A549 (cell line): ENCODE results near the gene OPRD1. TPM values are rescaled to one million over a fixed set of nuclear protein-coding genes. Genes with fewer than 3 reads are reported as not detected.

ENCODE experiments used
- ATAC-seq, 2 experiments: fragments of 200-7000 bp in 1 of 2; fragments of >200 bp in 1 of 2; cut with Nextera tagmentation in 1 of 2; cut with Tn5 transposase in 1 of 2; 3 replicates each; pipeline versions ENCODE4 v1.8.0 to v1.9.1; 2018 to 2020; ENCODE audit warnings: mild to moderate bottlenecking in 1 of 2, moderate library complexity in 1 of 2
- CTCF ChIA-PET: fragments of 300-600 bp; sonication (Branson Sonifier 250); formaldehyde crosslinking; extraction: SDS; loops from one replicate; lab custom pipeline; 2021; ENCODE audit warnings: antibody characterized with exemption, inconsistent platforms; lab: Yijun Ruan, JAX
- POLR2A ChIA-PET: fragments of 350-600 bp; formaldehyde crosslinking; extraction: SDS; loops from one replicate; lab custom pipeline; 2021; ENCODE audit warnings: antibody characterized with exemption, inconsistent platforms; lab: Yijun Ruan, JAX
- DNase-seq, 2 experiments: peaks; one replicate each; pipeline versions ENCODE4 v3.0.0 to v3.0.0-alpha.2; 2011 to 2016; ENCODE audit warnings: low read depth in 1 of 2, low spot score in 1 of 2
- FAIRE-seq: peaks from 2 replicates; lab custom pipeline; 2011; peaks lifted over from hg19 to GRCh38; lab: Jason Lieb, UNC
- H3K27ac ChIP-seq, 2 experiments: fragments of >200 bp; sonication (Bioruptor Twin); formaldehyde crosslinking; 3 replicates each; pipeline ENCODE4 v1.5.1; 2016 to 2017
- H3K4me1 ChIP-seq: fragments of >200 bp; sonication (Bioruptor Twin); formaldehyde crosslinking; 3 replicates; pipeline ENCODE4 v1.6.1; 2016
- H3K4me2 ChIP-seq: fragments of >200 bp; sonication (Bioruptor Twin); formaldehyde crosslinking; 3 replicates; pipeline ENCODE4 v1.6.1; 2016
- H3K4me3 ChIP-seq: fragments of >200 bp; sonication (Bioruptor Twin); formaldehyde crosslinking; 3 replicates; pipeline ENCODE4 v1.5.1; 2016
- H3K9me3 ChIP-seq: fragments of >200 bp; sonication (Bioruptor Twin); formaldehyde crosslinking; 3 replicates; pipeline ENCODE4 v1.6.1; 2016
- CBX8 ChIP-seq: fragments of 200-600 bp; sonication (generic); IDR thresholded peaks from 2 replicates; pipeline ENCODE4 v1.6.1; 2016
- CHD4 ChIP-seq: fragments of 200-600 bp; sonication (generic); IDR thresholded peaks from 2 replicates; pipeline ENCODE4 v1.6.1; 2016; ENCODE audit warnings: antibody characterized with exemption, mild to moderate bottlenecking, borderline replicate concordance
- FOSB ChIP-seq: fragments of 250-450 bp; sonication (Bioruptor Pico); IDR thresholded peaks from 2 replicates; pipeline ENCODE4 v1.5.0; 2020; ENCODE audit warnings: mild to moderate bottlenecking, moderate library complexity
- GATA3 ChIP-seq: IDR thresholded peaks from 2 replicates; pipeline ENCODE4 v1.6.1; 2012; ENCODE audit warnings: borderline replicate concordance
- HDAC2 ChIP-seq: fragments of 200-600 bp; sonication (generic); IDR thresholded peaks from 2 replicates; pipeline ENCODE4 v1.6.1; 2016
- HEYL ChIP-seq: fragments of 250-450 bp; sonication (Bioruptor Pico); IDR thresholded peaks from 2 replicates; pipeline ENCODE4 v1.8.0; 2021; ENCODE audit warnings: mild to moderate bottlenecking, moderate library complexity
- JUN ChIP-seq, 2 experiments: fragments of >200 bp; sonication (Bioruptor Twin); formaldehyde crosslinking; IDR thresholded peaks; 2 replicates in 1 of 2; 3 replicates in 1 of 2; pipeline ENCODE4 v1.6.1; 2016 to 2017
- KDM5A ChIP-seq: fragments of 200-600 bp; sonication (generic); IDR thresholded peaks from 2 replicates; pipeline ENCODE4 v1.6.1; 2016; ENCODE audit warnings: antibody characterized with exemption, mild to moderate bottlenecking
- MAFK ChIP-seq: fragments of 450-650 bp; IDR thresholded peaks from 2 replicates; pipeline ENCODE4 v1.6.1; 2014; ENCODE audit not compliant: partially characterized antibody
- MAZ ChIP-seq: fragments of 150-350 bp; IDR thresholded peaks from 2 replicates; pipeline ENCODE4 v1.6.1; 2014; ENCODE audit warnings: antibody characterized with exemption, low read depth, low read length, borderline replicate concordance
- NR3C1 ChIP-seq: fragments of >200 bp; sonication (Bioruptor Twin); formaldehyde crosslinking; IDR thresholded peaks from 3 replicates; pipeline ENCODE4 v1.6.1; 2017
- RARB ChIP-seq: fragments of 250-450 bp; sonication (Bioruptor Pico); IDR thresholded peaks from 2 replicates; pipeline ENCODE4 v1.8.0; 2021; ENCODE audit warnings: mild to moderate bottlenecking, moderate library complexity
- RFX5 ChIP-seq: fragments of 450-650 bp; IDR thresholded peaks from 2 replicates; pipeline ENCODE4 v1.7.1; 2014; ENCODE audit warnings: antibody characterized with exemption, mild to moderate bottlenecking, moderate library complexity
- RNF2 ChIP-seq: fragments of 200-600 bp; sonication (generic); IDR thresholded peaks from 2 replicates; pipeline ENCODE4 v1.6.1; 2016; ENCODE audit warnings: low read depth, mild to moderate bottlenecking, antibody characterized with exemption, moderate library complexity, borderline replicate concordance
- SMC3 ChIP-seq: fragments of >200 bp; sonication (Bioruptor Twin); formaldehyde crosslinking; IDR thresholded peaks from 3 replicates; pipeline ENCODE4 v1.6.1; 2018; ENCODE audit warnings: inconsistent platforms
- ZC3H11A ChIP-seq: fragments of 450-650 bp; IDR thresholded peaks from 2 replicates; pipeline ENCODE4 v1.6.1; 2014; ENCODE audit warnings: antibody characterized with exemption, mild to moderate bottlenecking
- ZFP36 ChIP-seq: fragments of 450-650 bp; IDR thresholded peaks from 2 replicates; pipeline ENCODE4 v1.6.1; 2014; ENCODE audit warnings: borderline replicate concordance; ENCODE audit not compliant: partially characterized antibody
- ZNF302 ChIP-seq: fragments of 250-450 bp; sonication (Bioruptor Pico); IDR thresholded peaks from 2 replicates; pipeline ENCODE4 v1.9.0; 2021; ENCODE audit warnings: inconsistent platforms, mild to moderate bottlenecking, moderate library complexity
- ZSCAN20 ChIP-seq: fragments of 250-450 bp; sonication (Bioruptor Pico); IDR thresholded peaks from 2 replicates; pipeline ENCODE4 v1.8.0; 2022; ENCODE audit warnings: mild to moderate bottlenecking, moderate library complexity
- WGBS: methylation state at CpG from one replicate; pipeline ENCODE4 v1.1.6; 2017; ENCODE audit errors: missing lambda C conversion rate; 5-methylcytosine and 5-hydroxymethylcytosine counted together
- polyA plus RNA-seq, 4 experiments: library from polyadenylated mRNA; depleted of rRNA in 3 of 4; stranded (reverse); fragments of >200 nt; fragmentation: RNase III in 1 of 4; extraction: RNeasy Plus Mini Kit Qiagen cat#74134 plus additional on column Dnase treatment in 1 of 4; gene quantifications; 2 replicates in 3 of 4; 3 replicates in 1 of 4; pipeline ENCODE4 v1.2.3, GENCODE V29; 2011 to 2017
- TF ChIP-seq, protein P1 (sequence below): fragments of 450-650 bp; IDR thresholded peaks from 2 replicates; pipeline ENCODE4 v1.6.1; 2014; ENCODE audit warnings: antibody characterized with exemption
- TF ChIP-seq, protein P2 (sequence below): fragments of 250-450 bp; sonication (Bioruptor Pico); IDR thresholded peaks from 2 replicates; pipeline ENCODE4 v1.5.0; 2020; ENCODE audit warnings: low read depth, mild to moderate bottlenecking, moderate library complexity
- TF ChIP-seq, protein P3 (sequence below): IDR thresholded peaks from 2 replicates; pipeline ENCODE4 v1.6.1; 2012
- TF ChIP-seq, protein P4 (sequence below): fragments of 200-600 bp; sonication (generic); IDR thresholded peaks from 2 replicates; pipeline ENCODE4 v1.6.1; 2016; ENCODE audit warnings: antibody characterized with exemption, mild to moderate bottlenecking, moderate library complexity
- TF ChIP-seq, protein P5 (sequence below): fragments of >200 bp; sonication (Bioruptor Twin); formaldehyde crosslinking; IDR thresholded peaks from 3 replicates; pipeline ENCODE4 v1.5.1; 2016
- TF ChIP-seq, protein P6 (sequence below): fragments of 150-350 bp; IDR thresholded peaks from 2 replicates; pipeline ENCODE4 v1.6.1; 2014; ENCODE audit warnings: low read depth, mild to moderate bottlenecking, low read length

OPRD1 gene
- polyA plus RNA-seq, 2 of the 4 experiments (the other 2 are of a cell fraction) = not detected

DNA sequence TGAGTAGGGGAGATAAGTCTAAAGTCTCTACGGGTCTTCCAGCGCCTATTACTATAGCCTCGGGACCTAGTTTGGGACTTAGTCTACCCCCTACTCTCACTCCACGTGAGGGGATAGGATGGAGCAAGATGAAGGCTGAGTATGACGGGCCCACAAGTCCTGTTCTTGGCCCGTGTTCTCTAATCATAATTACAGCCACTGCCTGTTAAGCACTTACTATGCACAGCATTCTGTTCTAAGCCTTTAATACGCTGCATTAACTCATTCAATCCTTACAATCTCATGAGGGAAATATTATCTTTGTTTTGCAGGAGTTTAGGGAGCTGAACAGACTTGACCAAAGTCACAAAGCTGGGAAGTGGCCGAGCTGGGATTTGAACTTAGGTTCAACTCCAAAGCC is 78.5 kb downstream of the OPRD1 start:
- WGBS = 93% methylated on average over 8 of the region's 8 CpGs
- no peak for FAIRE-seq
- no peak for DNase-seq
- ATAC-seq = no peak
- Histone ChIP-seq H3K4me3 (no peak overlapping the region), H3K9me3 (no peaks in the 10 kb centered on the region), H3K4me1 (peaks cover 17% of the 10 kb centered on the region), H3K4me2 (no peak overlapping the region), H3K27ac (no peak overlapping the region)
- ChIA-PET CTCF (interaction anchor here (0.6 to 9.6 kb wide), 5 partner anchors 13 to 1818 kb away, joined by 3 to 75 read pairs (median 3); partner anchors contain the start of gene EPB41), POLR2A (no interaction called here)
- no peak for TF ChIP-seq RARB (CRISPR knock-in tag)
- TF ChIP-seq CBX8 = no peak
- no peak for TF ChIP-seq ZNF302 (CRISPR knock-in tag)
- TF ChIP-seq HDAC2 = no peak
- no peak for TF ChIP-seq KDM5A
- TF ChIP-seq MAZ = no peak
- TF ChIP-seq SMC3 = no peak
- TF ChIP-seq JUN (IDR thresholded peaks at IDR 0.05) = no peak
- TF ChIP-seq RNF2 = no peak
- TF ChIP-seq GATA3 = no peak

DNA sequence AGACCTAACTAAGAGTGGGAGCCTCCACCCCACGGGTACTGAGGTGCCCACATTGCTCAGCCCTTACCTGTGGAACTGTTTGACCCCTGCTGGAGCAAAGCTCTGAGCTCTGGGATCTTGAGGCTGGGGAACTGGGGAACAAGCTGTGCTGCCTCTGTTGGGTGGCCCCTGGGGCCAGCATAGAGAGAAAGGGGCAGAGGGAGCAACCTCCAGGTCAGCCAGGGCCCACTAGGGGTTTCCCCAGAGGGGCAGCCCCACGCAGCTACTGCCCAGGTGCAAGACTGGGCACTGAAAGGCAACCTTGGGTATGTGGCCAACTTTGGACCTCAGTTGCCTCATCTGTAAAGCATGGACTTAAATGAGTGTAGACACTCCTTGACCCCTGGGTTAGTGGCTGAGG is 78.9 kb downstream of the OPRD1 start:
- TF ChIP-seq HEYL (CRISPR knock-in tag) = no peak
- no peak for TF ChIP-seq RNF2
- TF ChIP-seq, protein P1, sequence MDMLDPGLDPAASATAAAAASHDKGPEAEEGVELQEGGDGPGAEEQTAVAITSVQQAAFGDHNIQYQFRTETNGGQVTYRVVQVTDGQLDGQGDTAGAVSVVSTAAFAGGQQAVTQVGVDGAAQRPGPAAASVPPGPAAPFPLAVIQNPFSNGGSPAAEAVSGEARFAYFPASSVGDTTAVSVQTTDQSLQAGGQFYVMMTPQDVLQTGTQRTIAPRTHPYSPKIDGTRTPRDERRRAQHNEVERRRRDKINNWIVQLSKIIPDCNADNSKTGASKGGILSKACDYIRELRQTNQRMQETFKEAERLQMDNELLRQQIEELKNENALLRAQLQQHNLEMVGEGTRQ = no peak
- TF ChIP-seq, protein P2, sequence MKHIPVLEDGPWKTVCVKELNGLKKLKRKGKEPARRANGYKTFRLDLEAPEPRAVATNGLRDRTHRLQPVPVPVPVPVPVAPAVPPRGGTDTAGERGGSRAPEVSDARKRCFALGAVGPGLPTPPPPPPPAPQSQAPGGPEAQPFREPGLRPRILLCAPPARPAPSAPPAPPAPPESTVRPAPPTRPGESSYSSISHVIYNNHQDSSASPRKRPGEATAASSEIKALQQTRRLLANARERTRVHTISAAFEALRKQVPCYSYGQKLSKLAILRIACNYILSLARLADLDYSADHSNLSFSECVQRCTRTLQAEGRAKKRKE (CRISPR knock-in tag) = no peak
- TF ChIP-seq, protein P3, sequence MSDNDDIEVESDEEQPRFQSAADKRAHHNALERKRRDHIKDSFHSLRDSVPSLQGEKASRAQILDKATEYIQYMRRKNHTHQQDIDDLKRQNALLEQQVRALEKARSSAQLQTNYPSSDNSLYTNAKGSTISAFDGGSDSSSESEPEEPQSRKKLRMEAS = no peak
- no peak for TF ChIP-seq ZSCAN20 (CRISPR knock-in tag)
- no peak for TF ChIP-seq MAFK
- H3K4me3 ChIP-seq = no peak overlapping the region
- H3K27ac ChIP-seq = no peak overlapping the region
- FAIRE-seq = no peak
- H3K9me3 ChIP-seq = no peaks in the 10 kb centered on the region
- ATAC-seq = no peak
- H3K4me1 ChIP-seq = peaks cover 13% of the 10 kb centered on the region; the same call in 2 of the 3 replicates
- 78% methylated on average over 2 of the region's 2 CpGs for WGBS
- DNase-seq = no peak
- no peak overlapping the region for H3K4me2 ChIP-seq
- POLR2A ChIA-PET = no interaction called here
- CTCF ChIA-PET = interaction anchor here (0.6 to 9.6 kb wide), 6 partner anchors 9 to 1817 kb away, joined by 3 to 75 read pairs (median 4); partner anchors contain the start of gene EPB41

DNA sequence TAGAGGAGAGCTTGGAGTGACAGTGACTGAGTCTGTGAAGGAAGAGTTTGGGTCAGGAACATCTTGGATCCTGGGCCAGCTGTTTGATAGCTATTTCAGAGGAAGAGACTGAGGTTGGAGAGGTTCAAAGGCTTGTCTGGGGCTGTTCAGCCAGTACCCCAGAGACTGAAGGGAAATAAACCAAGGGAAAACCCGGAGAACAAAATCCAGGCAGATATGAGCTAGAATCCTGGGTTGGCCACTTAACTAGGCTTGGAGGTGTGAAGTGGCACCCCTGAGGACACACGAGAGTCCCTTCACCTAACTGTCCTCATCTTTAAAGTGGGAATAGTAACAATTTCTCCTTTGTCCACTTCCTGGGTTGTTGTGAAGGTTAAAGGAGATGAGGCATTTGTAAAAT is 79.3 kb downstream of the OPRD1 start:
- Histone ChIP-seq H3K4me1 (peaks cover 9% of the 10 kb centered on the region; the same call in 2 of the 3 replicates), H3K9me3 (no peaks in the 10 kb centered on the region), H3K4me3 (no peak overlapping the region), H3K4me2 (no peak overlapping the region), H3K27ac (no peak overlapping the region)
- DNase-seq = no peak
- FAIRE-seq = no peak
- POLR2A ChIA-PET = no interaction called here
- no peak for ATAC-seq
- CTCF ChIA-PET = interaction anchor here (1.0 to 9.6 kb wide), 5 partner anchors 9 to 1817 kb away, joined by 3 to 75 read pairs (median 5); partner anchors contain the start of gene EPB41
- WGBS = 90% methylated on average over 2 of the region's 2 CpGs
- TF ChIP-seq, protein P1 = no peak
- no peak for TF ChIP-seq ZC3H11A
- no peak for TF ChIP-seq MAFK
- no peak for TF ChIP-seq NR3C1
- TF ChIP-seq, protein P4, sequence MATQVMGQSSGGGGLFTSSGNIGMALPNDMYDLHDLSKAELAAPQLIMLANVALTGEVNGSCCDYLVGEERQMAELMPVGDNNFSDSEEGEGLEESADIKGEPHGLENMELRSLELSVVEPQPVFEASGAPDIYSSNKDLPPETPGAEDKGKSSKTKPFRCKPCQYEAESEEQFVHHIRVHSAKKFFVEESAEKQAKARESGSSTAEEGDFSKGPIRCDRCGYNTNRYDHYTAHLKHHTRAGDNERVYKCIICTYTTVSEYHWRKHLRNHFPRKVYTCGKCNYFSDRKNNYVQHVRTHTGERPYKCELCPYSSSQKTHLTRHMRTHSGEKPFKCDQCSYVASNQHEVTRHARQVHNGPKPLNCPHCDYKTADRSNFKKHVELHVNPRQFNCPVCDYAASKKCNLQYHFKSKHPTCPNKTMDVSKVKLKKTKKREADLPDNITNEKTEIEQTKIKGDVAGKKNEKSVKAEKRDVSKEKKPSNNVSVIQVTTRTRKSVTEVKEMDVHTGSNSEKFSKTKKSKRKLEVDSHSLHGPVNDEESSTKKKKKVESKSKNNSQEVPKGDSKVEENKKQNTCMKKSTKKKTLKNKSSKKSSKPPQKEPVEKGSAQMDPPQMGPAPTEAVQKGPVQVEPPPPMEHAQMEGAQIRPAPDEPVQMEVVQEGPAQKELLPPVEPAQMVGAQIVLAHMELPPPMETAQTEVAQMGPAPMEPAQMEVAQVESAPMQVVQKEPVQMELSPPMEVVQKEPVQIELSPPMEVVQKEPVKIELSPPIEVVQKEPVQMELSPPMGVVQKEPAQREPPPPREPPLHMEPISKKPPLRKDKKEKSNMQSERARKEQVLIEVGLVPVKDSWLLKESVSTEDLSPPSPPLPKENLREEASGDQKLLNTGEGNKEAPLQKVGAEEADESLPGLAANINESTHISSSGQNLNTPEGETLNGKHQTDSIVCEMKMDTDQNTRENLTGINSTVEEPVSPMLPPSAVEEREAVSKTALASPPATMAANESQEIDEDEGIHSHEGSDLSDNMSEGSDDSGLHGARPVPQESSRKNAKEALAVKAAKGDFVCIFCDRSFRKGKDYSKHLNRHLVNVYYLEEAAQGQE = no peak
- TF ChIP-seq RFX5 = no peak
- TF ChIP-seq, protein P5, sequence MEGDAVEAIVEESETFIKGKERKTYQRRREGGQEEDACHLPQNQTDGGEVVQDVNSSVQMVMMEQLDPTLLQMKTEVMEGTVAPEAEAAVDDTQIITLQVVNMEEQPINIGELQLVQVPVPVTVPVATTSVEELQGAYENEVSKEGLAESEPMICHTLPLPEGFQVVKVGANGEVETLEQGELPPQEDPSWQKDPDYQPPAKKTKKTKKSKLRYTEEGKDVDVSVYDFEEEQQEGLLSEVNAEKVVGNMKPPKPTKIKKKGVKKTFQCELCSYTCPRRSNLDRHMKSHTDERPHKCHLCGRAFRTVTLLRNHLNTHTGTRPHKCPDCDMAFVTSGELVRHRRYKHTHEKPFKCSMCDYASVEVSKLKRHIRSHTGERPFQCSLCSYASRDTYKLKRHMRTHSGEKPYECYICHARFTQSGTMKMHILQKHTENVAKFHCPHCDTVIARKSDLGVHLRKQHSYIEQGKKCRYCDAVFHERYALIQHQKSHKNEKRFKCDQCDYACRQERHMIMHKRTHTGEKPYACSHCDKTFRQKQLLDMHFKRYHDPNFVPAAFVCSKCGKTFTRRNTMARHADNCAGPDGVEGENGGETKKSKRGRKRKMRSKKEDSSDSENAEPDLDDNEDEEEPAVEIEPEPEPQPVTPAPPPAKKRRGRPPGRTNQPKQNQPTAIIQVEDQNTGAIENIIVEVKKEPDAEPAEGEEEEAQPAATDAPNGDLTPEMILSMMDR = no peak
- TF ChIP-seq FOSB = no peak
- TF ChIP-seq CHD4 = no peak
- TF ChIP-seq ZFP36 = no peak
- no peak for TF ChIP-seq SMC3
- TF ChIP-seq JUN (IDR thresholded peaks at IDR 0.05) = no peak
- TF ChIP-seq, protein P6, sequence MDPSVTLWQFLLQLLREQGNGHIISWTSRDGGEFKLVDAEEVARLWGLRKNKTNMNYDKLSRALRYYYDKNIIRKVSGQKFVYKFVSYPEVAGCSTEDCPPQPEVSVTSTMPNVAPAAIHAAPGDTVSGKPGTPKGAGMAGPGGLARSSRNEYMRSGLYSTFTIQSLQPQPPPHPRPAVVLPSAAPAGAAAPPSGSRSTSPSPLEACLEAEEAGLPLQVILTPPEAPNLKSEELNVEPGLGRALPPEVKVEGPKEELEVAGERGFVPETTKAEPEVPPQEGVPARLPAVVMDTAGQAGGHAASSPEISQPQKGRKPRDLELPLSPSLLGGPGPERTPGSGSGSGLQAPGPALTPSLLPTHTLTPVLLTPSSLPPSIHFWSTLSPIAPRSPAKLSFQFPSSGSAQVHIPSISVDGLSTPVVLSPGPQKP = no peak
